Fibroblast of mammary gland (primary cell): Measurements from ENCODE around the gene SHROOM4.

Experiments used
- DNase-seq: peaks from one replicate; pipeline ENCODE4 v3.0.0-alpha.2; 2010; ENCODE audit warnings: low read depth
- H3K4me3 ChIP-seq: 2 replicates; pipeline ENCODE4 v1.5.1; 2011; ENCODE audit warnings: low read depth, mild to moderate bottlenecking, low read length, moderate library complexity; ENCODE audit not compliant: control insufficient read depth
- CTCF ChIP-seq: conservative IDR thresholded peaks from 2 replicates; pipeline ENCODE4 v1.5.1; 2011; ENCODE audit warnings: low read depth, low read length, inconsistent platforms; ENCODE audit not compliant: control insufficient read depth, insufficient read depth

Gene SHROOM4

DNA sequence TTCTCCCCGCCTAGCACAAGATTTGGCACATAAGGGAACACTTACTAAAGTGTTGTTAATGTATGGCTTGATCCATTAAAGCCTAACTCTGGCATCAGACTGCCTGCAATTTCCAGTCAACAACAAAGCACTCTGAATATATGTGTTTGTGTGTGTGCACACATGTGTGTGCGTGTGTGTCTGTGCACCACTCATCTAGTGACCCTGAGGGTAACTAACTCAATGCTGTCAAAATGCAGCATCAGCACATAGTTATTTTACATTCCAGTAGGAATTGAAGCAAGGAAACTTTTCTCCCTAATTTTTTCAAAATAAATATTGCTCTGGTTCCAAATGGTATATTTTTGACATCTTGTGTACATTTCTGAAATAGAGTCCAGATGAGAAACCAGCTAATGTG, 94.4 kb downstream of the SHROOM4 start:
- no peak for TF ChIP-seq CTCF
- H3K4me3 ChIP-seq: no peak overlapping the region
- DNase-seq: no peak

DNA sequence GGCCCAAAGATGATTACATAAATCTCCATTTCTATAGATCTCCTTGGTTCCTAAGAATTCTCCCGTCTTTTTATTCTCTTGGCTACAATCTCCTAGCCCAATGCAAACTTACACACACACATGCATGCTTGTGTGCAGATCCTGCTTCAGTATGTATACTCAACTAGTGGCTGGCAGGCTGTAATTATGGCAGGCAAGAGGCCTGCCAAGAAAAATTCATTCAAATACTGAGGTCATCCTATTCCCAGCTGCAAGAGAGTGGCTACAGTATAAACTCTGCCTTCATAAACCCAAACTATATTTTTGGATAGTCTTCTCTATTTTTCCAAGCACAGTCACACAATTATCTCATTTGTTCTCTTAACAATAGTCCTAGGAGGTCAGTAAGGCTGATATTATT, 95.2 kb downstream of the SHROOM4 start:
- no peak overlapping the region for H3K4me3 ChIP-seq
- no peak for TF ChIP-seq CTCF
- no peak for DNase-seq

- no peak for TF ChIP-seq CTCF
- H3K4me3 ChIP-seq: no peak overlapping the region
- DNase-seq: no peak
Measured at GRCh38 chrX:50716706-50717105, 97.3 kb downstream of the SHROOM4 start.

DNA sequence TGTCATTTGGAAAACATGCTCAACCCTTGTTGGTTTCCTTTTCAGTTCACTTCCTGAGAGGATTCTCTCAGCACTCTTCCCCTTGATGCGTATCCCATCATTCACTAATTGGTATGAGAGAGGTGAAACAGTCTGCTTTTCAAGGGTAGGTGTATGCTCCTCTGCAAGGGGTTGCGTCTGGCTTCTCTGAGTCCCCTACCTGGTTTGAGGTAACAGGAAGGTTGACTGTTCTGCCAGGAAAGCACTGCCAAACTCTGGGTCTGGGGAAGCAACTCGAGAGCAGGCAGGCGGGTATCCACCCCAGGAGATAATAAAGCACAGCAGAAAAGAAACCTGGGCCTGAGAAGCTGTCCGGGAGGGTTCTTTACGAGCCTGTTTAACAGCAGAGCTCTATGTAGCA, 101.2 kb downstream of the SHROOM4 start:
- DNase-seq: no peak
- TF ChIP-seq CTCF: no peak
- H3K4me3 ChIP-seq: no peak overlapping the region

GRCh38 chrX:50711907-50712306, 102.1 kb downstream of the SHROOM4 start:
- no peak for TF ChIP-seq CTCF
- H3K4me3 ChIP-seq: no peak overlapping the region
- DNase-seq: no peak

DNA sequence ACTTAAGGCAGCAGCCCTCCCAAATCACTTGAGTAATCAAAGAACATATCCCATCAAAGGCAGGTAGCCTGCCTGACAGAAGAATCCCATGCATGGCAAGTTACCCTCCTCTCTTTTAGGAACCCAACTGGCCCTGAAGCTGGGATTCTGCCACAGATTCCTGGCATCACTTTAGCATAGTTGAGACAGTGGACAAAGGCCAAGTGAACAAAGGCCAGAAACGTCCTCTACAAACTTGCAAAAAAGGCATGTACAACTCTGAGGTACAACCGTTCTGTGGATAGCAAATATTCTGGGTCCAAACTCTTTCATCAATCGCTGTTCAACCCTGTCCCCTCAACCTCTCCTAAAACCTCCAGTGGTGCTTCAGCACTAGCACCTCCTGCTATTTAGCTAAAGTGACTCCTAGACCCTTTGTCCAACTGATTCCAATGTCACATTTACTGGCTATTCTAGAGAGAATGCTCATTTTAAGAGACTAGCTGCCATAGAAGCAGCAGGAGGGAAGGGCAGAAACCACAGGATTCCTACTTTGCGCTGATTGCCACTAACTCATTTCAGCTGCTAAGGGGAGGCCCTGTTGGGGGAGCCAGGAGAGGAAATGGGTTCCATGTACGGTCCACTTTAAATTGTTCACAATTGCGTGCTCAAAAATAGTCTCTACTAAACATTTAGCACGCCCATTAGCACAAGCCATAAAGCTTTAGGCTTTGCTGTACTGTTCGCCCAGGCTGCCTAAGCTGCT, 105.9 kb downstream of the SHROOM4 start:
- no peak for TF ChIP-seq CTCF
- H3K4me3 ChIP-seq: no peak overlapping the region
- DNase-seq: no peak

DNA sequence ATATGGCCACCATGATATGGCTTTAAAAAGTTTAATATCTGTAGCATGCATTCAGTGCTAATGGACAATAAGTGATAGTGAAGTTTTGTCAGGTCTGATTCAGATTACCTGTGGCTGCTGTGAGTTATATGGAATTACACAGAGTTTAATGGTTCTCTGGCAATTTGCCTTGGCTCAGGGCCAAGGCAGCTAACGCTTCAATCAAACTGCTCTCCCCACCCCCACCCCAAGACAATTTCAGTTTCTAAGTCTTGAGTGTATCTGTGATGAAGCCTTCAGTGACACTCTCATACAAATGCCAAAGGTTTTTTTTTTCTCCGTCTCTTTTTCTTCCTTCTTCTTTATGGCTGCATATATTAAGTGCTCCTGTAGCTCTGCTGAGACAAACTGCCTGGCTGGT, 106.6 kb downstream of the SHROOM4 start:
- no peak for TF ChIP-seq CTCF
- no peak overlapping the region for H3K4me3 ChIP-seq
- DNase-seq: no peak
